ENCODE measurements around the gene PRPS2. TPM values are rescaled to one million over a fixed set of nuclear protein-coding genes. Genes with fewer than 3 reads are reported as not detected.
A peak's percentile ranks its signal among the peaks of the same experiment; 100 is the strongest.

The PRPS2 gene
- total RNA-seq, 1 experiment from 2014 or later = 38.4 TPM

- H3K4me3 Mint-ChIP-seq = no peak overlapping the region
- H3K9me3 Mint-ChIP-seq = no peaks in the 10 kb centered on the region
- no peaks in the 10 kb centered on the region for H3K36me3 Mint-ChIP-seq
- no peak overlapping the region for H3K27ac Mint-ChIP-seq
- TF ChIP-seq ESRRA (CRISPR knock-in tag; IDR thresholded peaks at IDR 0.05; ENCODE audit: borderline replicate concordance) (no peak), SMAD3 (CRISPR knock-in tag; IDR thresholded peaks at IDR 0.05; ENCODE audit: borderline replicate concordance) (no peak), ATF2 (CRISPR knock-in tag; IDR thresholded peaks at IDR 0.05; ENCODE audit: borderline replicate concordance, low read depth) (no peak), SMAD4 (CRISPR knock-in tag; IDR thresholded peaks at IDR 0.05) (no peak), ZNF138 (CRISPR knock-in tag; conservative IDR thresholded peaks at IDR 0.05) (no peak), TEAD1 (CRISPR knock-in tag; IDR thresholded peaks at IDR 0.05) (no peak), ZNF671 (CRISPR knock-in tag; IDR thresholded peaks at IDR 0.05) (no peak)
- no peak for ATAC-seq
- no peak for DNase-seq (ENCODE audit: low spot score)
- no peaks in the 10 kb centered on the region for H3K27me3 Mint-ChIP-seq (ENCODE audit: low read depth)
- no peaks in the 10 kb centered on the region for H3K4me1 Mint-ChIP-seq
- CTCF ChIA-PET = interaction anchor here (2.9 kb wide), 1 partner anchor 8 kb away, joined by 16 read pairs; no protein-coding TSS in a partner anchor
- POLR2A ChIA-PET = no interaction called here
Measured at GRCh38 chrX:12779534-12779933, 11.7 kb upstream of the PRPS2 start.

GRCh38 chrX:12788645-12789044, 2.6 kb upstream of the PRPS2 start:
- peaks cover 12% of the 10 kb centered on the region for H3K4me1 Mint-ChIP-seq
- ATAC-seq (no peak), DNase-seq (ENCODE audit: low spot score) (no peak)
- no peak overlapping the region for H3K4me3 Mint-ChIP-seq
- no peak overlapping the region for H3K27ac Mint-ChIP-seq
- ChIA-PET CTCF (no interaction called here), POLR2A (no interaction called here)
- H3K9me3 Mint-ChIP-seq = no peaks in the 10 kb centered on the region
- peaks cover 26% of the 10 kb centered on the region for H3K27me3 Mint-ChIP-seq (ENCODE audit: low read depth)
- peaks cover 1% of the 10 kb centered on the region for H3K36me3 Mint-ChIP-seq
- no peak for TF ChIP-seq ZNF396 (CRISPR knock-in tag; IDR thresholded peaks at IDR 0.05; ENCODE audit: borderline replicate concordance)
- no peak for TF ChIP-seq ZNF263 (CRISPR knock-in tag; IDR thresholded peaks at IDR 0.05; ENCODE audit: low read depth)
- TF ChIP-seq NFYB (CRISPR knock-in tag; conservative IDR thresholded peaks at IDR 0.05; ENCODE audit: low read depth) = no peak
- no peak for TF ChIP-seq ELF4 (CRISPR knock-in tag; IDR thresholded peaks at IDR 0.05; ENCODE audit: low read depth)

- H3K27me3 Mint-ChIP-seq (ENCODE audit: low read depth) = peaks cover 23% of the 10 kb centered on the region
- ATAC-seq (no peak), DNase-seq (ENCODE audit: low spot score) (no peak)
- POLR2A ChIA-PET = no interaction called here
- peaks cover 4% of the 10 kb centered on the region for H3K36me3 Mint-ChIP-seq
- H3K27ac Mint-ChIP-seq = no peak overlapping the region
- no peaks in the 10 kb centered on the region for H3K9me3 Mint-ChIP-seq
- peaks cover 14% of the 10 kb centered on the region for H3K4me1 Mint-ChIP-seq
- CTCF ChIA-PET = interaction anchor here (2.7 kb wide), 1 partner anchor 19 kb away, joined by 30 read pairs; no protein-coding TSS in a partner anchor
- H3K4me3 Mint-ChIP-seq = peak overlapping the region; percentile 77
- TF ChIP-seq ZNF671 (CRISPR knock-in tag; IDR thresholded peaks at IDR 0.05) (no peak), EMX1 (CRISPR knock-in tag; IDR thresholded peaks at IDR 0.05) (no peak), HMGA2 (CRISPR knock-in tag; IDR thresholded peaks at IDR 0.05) (no peak), USF1 (CRISPR knock-in tag; IDR thresholded peaks at IDR 0.05) (no peak), ZBTB21 (CRISPR knock-in tag; IDR thresholded peaks at IDR 0.05; ENCODE audit: borderline replicate concordance) (no peak), ZNF138 (CRISPR knock-in tag; conservative IDR thresholded peaks at IDR 0.05) (no peak), ATF1 (CRISPR knock-in tag; IDR thresholded peaks at IDR 0.05) (no peak), ZNF416 (CRISPR knock-in tag; IDR thresholded peaks at IDR 0.05) (no peak), ERG (CRISPR knock-in tag; IDR thresholded peaks at IDR 0.05) (no peak), MLX (CRISPR knock-in tag; IDR thresholded peaks at IDR 0.05) (no peak), ZNF425 (CRISPR knock-in tag; conservative IDR thresholded peaks at IDR 0.05) (no peak), MAX (CRISPR knock-in tag; IDR thresholded peaks at IDR 0.05) (no peak), ESRRA (CRISPR knock-in tag; IDR thresholded peaks at IDR 0.05; ENCODE audit: borderline replicate concordance) (no peak), ATF6 (CRISPR knock-in tag; IDR thresholded peaks at IDR 0.05) (no peak)
Measured at GRCh38 chrX:12789976-12790375, 1.2 kb upstream of the PRPS2 start.

Data from WTC11 (cell line).